Naive B cell (primary cell): ENCODE data around the gene EML4. TPM values are rescaled to one million over a fixed set of nuclear protein-coding genes. Genes with fewer than 3 reads are reported as not detected.

Source experiments
- ATAC-seq, 2 donors: fragments of 150-1000 bp; cut with Tn5 transposase; 2 replicates each; pipeline ENCODE4 v1.10.0; 2021; ENCODE audit warnings: low read depth in 2 of 2, mild to moderate bottlenecking in 2 of 2, moderate library complexity in 2 of 2
- DNase-seq: peaks from one replicate; pipeline ENCODE4 v3.0.0; 2022
- H3K27ac Mint-ChIP-seq, 6 donors: one replicate each; pipeline ENCODE4 v1.8.0; 2020 to 2022; ENCODE audit warnings: mild to moderate bottlenecking in 6 of 6, mixed read lengths in 6 of 6, moderate library complexity in 5 of 6, inconsistent platforms in 2 of 6
- H3K27me3 Mint-ChIP-seq, 3 donors: one replicate each; pipeline ENCODE4 v1.8.0; 2021 to 2022; ENCODE audit warnings: mixed read lengths in 3 of 3, mild to moderate bottlenecking in 1 of 3
- H3K36me3 Mint-ChIP-seq, 2 donors: one replicate each; pipeline ENCODE4 v1.8.0; 2020 to 2022; ENCODE audit warnings: mixed read lengths in 2 of 2, inconsistent platforms in 1 of 2, mild to moderate bottlenecking in 1 of 2
- H3K4me1 Mint-ChIP-seq, 3 donors: one replicate each; pipeline ENCODE4 v1.8.0; 2020 to 2022; ENCODE audit warnings: mixed read lengths in 3 of 3, inconsistent platforms in 1 of 3, mild to moderate bottlenecking in 1 of 3, moderate library complexity in 1 of 3
- H3K4me3 Mint-ChIP-seq, 8 donors: one replicate each; pipeline ENCODE4 v1.8.0; 2020 to 2022; ENCODE audit warnings: mild to moderate bottlenecking in 8 of 8, mixed read lengths in 8 of 8, moderate library complexity in 8 of 8, inconsistent platforms in 2 of 8
- H3K9me3 Mint-ChIP-seq, 7 donors: one replicate each; pipeline ENCODE4 v1.8.0; 2020 to 2022; ENCODE audit warnings: mixed read lengths in 7 of 7, mild to moderate bottlenecking in 5 of 7, inconsistent platforms in 2 of 7, moderate library complexity in 1 of 7
- polyA plus RNA-seq, 6 donors: library from polyadenylated mRNA; unstranded; fragments of 300-500 nt; fragmentation: Illumina TruSeq; gene quantifications; one replicate each; pipeline ENCODE4 v1.2.3, GENCODE V29; 2021; ENCODE audit warnings: low read depth in 6 of 6

Gene EML4
- polyA plus RNA-seq, 6 donors from 2014 or later: 33.3 to 77.6 (median 62.5) TPM

DNA sequence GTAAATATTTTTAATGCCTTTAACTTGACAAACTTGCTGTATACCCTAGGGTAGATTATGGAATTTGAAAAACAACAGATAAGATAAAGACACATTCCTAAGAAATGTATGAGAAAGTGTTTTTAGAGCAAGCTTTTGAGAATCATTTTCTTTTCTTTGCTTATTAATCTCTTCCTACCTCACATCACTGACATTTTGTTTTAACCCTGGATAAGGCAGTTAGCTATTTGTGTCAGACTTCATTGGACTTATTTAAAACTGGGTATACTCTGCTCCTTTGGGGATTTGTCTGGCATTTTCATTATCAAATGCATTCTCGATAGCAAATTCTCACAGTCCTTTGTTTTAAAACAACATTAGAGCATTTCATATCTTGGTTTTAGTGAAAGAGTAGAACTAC lies 17.2 kb downstream of the EML4 start:
- ATAC-seq (no peak), DNase-seq (no peak)
- Mint-ChIP-seq H3K4me3 (no peak overlapping the region), H3K9me3 (no peaks in the 10 kb centered on the region), H3K27me3 (no peaks in the 10 kb centered on the region), H3K36me3 (peaks cover 0 to 13% of the 10 kb centered on the region in 2 donors), H3K27ac (peak overlapping the region in 1 of 6 donors; percentile 59), H3K4me1 (peaks cover 37 to 63% (median 59%) of the 10 kb centered on the region in 3 donors)

DNA sequence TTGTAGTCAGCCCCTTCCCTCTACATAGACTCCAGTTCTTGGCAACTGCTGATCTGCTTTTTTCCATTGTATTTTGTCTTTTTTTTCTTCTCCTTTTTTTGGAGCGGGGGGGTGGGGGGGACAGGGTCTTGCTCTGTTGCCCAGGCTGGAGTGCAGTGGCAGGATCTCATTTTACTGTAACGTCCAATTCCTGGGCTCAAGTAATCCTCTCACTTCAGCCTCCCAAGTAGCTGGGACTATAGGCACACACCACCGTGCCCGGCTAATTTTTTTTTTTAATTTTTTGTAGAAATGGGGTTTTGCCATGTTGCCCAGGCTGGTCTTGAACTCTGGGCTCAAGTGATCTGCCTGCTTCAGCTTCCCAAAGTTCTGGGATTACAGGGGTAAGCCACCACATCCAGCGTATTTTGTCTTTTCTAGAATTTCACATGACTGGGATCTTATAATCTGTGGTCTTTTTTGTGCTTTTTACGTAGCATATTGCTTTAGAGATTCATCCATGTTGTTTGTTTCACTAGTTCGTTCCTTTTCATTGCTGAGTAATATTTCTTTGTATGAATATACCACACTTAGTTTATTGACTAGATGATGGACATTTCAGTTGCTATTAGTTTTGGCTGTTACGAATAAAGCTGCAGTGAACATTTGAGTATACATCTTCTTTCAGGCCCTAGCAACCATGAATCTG lies 17.9 kb downstream of the EML4 start:
- H3K36me3 Mint-ChIP-seq: peaks cover 0 to 9% of the 10 kb centered on the region in 2 donors
- peak overlapping the region in 1 of 6 donors; percentile 33 for H3K27ac Mint-ChIP-seq
- no peaks in the 10 kb centered on the region for H3K9me3 Mint-ChIP-seq
- H3K4me3 Mint-ChIP-seq: no peak overlapping the region
- H3K27me3 Mint-ChIP-seq: no peaks in the 10 kb centered on the region
- DNase-seq (no peak), ATAC-seq (no peak)
- peaks cover 37 to 64% (median 59%) of the 10 kb centered on the region in 3 donors for H3K4me1 Mint-ChIP-seq

DNA sequence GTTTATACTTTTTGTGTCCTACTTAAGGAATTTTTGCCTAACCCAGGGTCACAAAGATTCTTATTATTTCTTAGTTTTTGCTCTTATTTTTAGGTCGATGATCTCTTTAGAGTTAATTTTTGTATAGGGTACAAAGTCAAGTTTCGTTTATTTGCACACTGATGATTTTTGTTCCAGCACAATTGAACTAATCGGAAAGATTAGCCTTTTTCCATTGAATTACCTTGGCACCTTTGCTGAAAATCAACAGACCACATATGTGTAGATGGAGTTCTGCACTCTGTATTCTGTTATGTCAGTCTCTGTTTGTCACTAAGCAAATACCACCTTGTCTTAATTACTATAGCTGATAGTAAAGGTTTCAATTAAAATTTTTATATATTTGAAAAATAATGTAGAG lies 18.7 kb downstream of the EML4 start:
- H3K36me3 Mint-ChIP-seq: peaks cover 0 to 9% of the 10 kb centered on the region in 2 donors
- peaks cover 29 to 64% (median 59%) of the 10 kb centered on the region in 3 donors for H3K4me1 Mint-ChIP-seq
- DNase-seq: no peak

DNA sequence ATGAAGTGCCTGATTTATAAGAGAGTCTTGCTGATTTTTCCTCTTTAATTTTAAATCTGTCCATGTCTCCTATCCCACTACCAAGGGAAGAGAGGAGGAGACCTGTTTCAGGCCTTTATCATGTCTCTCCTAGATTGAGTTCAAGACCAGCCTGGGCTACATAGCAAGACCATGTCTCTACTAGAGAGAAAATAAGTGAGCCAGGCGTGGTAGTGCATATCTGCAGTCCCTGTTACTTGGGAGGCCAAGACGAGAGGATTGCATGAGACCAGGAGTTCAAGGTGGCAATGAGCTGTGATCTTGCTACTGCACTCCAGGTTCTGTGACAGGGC lies 20.0 kb downstream of the EML4 start:
- H3K36me3 Mint-ChIP-seq: peaks cover 0 to 9% of the 10 kb centered on the region in 2 donors
- peaks cover 32 to 64% (median 60%) of the 10 kb centered on the region in 3 donors for H3K4me1 Mint-ChIP-seq
- ATAC-seq (no peak), DNase-seq (no peak)
- no peaks in the 10 kb centered on the region for H3K9me3 Mint-ChIP-seq
- peak overlapping the region in 1 of 6 donors; percentile 57 for H3K27ac Mint-ChIP-seq
- H3K27me3 Mint-ChIP-seq: no peaks in the 10 kb centered on the region
- H3K4me3 Mint-ChIP-seq: no peak overlapping the region

More for the DNA sequence above, 18.7 kb downstream of the EML4 start:
- H3K4me3 Mint-ChIP-seq: no peak overlapping the region
- H3K9me3 Mint-ChIP-seq: no peaks in the 10 kb centered on the region
- H3K27me3 Mint-ChIP-seq: no peaks in the 10 kb centered on the region
- peak overlapping the region in 1 of 6 donors; percentile 44 for H3K27ac Mint-ChIP-seq
- no peak for ATAC-seq

GRCh38 chr2:42190191-42190590 lies 21.0 kb downstream of the EML4 start:
- peaks cover 0 to 9% of the 10 kb centered on the region in 2 donors for H3K36me3 Mint-ChIP-seq
- ATAC-seq (no peak), DNase-seq (no peak)
- H3K4me3 Mint-ChIP-seq: no peak overlapping the region
- peaks cover 28 to 63% (median 55%) of the 10 kb centered on the region in 3 donors for H3K4me1 Mint-ChIP-seq
- H3K27me3 Mint-ChIP-seq: no peaks in the 10 kb centered on the region
- peak overlapping the region in 2 of 6 donors; percentile 70 to 72 for H3K27ac Mint-ChIP-seq
- no peaks in the 10 kb centered on the region for H3K9me3 Mint-ChIP-seq

GRCh38 chr2:42191285-42192009 lies 22.3 kb downstream of the EML4 start:
- no peaks in the 10 kb centered on the region for H3K27me3 Mint-ChIP-seq
- H3K4me1 Mint-ChIP-seq: peaks cover 27 to 58% (median 53%) of the 10 kb centered on the region in 3 donors
- H3K4me3 Mint-ChIP-seq: no peak overlapping the region
- peak overlapping the region in 2 of 6 donors; percentile 27 to 42 for H3K27ac Mint-ChIP-seq
- no peaks in the 10 kb centered on the region for H3K9me3 Mint-ChIP-seq
- ATAC-seq: no peak
- H3K36me3 Mint-ChIP-seq: peaks cover 0 to 9% of the 10 kb centered on the region in 2 donors
- no peak for DNase-seq

GRCh38 chr2:42192010-42192373 lies 22.8 kb downstream of the EML4 start:
- Mint-ChIP-seq H3K36me3 (peaks cover 0 to 9% of the 10 kb centered on the region in 2 donors), H3K4me1 (peaks cover 32 to 61% (median 54%) of the 10 kb centered on the region in 3 donors), H3K4me3 (no peak overlapping the region), H3K9me3 (no peaks in the 10 kb centered on the region), H3K27me3 (no peaks in the 10 kb centered on the region), H3K27ac (peak overlapping the region in 2 of 6 donors; percentile 42 to 47)
- DNase-seq: no peak
- ATAC-seq: no peak

DNA sequence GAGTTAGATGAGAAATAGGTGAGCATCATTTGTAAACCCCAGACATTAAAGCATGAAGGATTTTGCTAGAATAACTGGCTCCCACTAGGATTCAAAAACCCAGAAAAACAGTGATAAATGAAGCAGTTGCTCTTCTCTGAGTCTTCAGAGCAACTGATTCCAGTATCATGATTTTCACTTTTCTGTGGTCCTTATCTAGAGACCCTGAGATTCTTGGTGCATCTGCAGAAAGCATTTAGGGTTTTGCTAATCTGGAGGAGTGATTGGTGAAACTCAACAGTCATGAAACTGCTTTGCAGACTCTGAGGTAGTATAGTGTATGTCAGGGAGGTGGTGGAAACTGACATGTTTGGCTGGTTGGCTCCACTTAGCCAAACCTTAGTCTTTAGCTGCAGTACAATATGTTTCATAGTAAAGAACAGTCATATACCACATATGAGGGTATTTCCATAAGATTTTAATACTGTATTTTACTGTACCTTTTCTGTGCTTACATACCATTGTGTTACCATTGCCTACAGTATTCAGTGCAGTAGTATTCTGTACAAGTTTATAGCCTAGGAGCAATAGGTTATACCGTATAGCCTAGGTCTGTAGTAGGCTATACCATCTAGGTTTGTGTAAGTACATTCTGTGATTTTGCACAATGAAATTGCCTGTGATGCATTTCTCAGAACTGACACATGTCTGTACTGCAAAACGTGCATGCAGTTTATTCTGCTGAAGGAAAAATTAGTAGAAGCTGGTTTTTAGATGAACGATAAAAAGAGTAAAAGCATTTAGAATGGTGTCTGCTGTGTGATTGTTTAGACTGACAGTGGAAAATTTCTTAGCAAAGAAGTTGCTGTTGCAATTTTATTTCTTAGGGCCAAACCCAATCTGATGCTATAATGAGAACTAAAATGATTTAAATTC lies 23.8 kb downstream of the EML4 start:
- H3K27me3 Mint-ChIP-seq: no peaks in the 10 kb centered on the region
- DNase-seq (no peak), ATAC-seq (peak in 1 of 2 donors; percentile 7)
- no peaks in the 10 kb centered on the region for H3K9me3 Mint-ChIP-seq
- peaks cover 0 to 1% of the 10 kb centered on the region in 2 donors for H3K36me3 Mint-ChIP-seq
- H3K4me1 Mint-ChIP-seq: peaks cover 33 to 63% (median 54%) of the 10 kb centered on the region in 3 donors
- H3K27ac Mint-ChIP-seq: peak overlapping the region in 4 of 6 donors; percentile 21 to 92 (median 52)
- H3K4me3 Mint-ChIP-seq: no peak overlapping the region

- Mint-ChIP-seq H3K9me3 (no peaks in the 10 kb centered on the region), H3K27ac (peak overlapping the region in 3 of 6 donors; percentile 15 to 64 (median 57)), H3K27me3 (no peaks in the 10 kb centered on the region), H3K4me1 (peaks cover 42 to 65% (median 62%) of the 10 kb centered on the region in 3 donors), H3K36me3 (no peaks in the 10 kb centered on the region), H3K4me3 (peak overlapping the region in 1 of 8 donors; percentile 67)
- ATAC-seq (no peak), DNase-seq (no peak)
Observed at GRCh38 chr2:42193722-42194187, 24.6 kb downstream of the EML4 start.

DNA sequence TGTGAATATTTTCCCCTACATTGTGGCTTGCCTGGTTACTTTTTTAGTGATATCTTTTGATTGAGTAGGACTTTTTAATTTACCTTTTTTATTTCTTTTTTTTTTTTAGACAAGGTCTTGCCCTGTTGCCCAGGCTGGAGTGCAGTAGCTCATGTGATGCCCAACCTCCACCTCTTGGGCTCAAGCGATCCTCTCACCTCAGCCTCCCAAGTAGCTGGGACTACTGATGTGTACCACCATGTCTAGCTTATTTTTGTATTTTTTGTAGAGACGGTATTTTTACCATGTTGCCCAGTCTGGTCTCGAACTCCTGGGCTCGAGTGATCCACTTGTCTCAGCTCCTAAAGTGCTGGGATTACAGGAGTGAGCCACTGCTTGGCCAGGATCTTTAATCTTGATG lies 25.3 kb downstream of the EML4 start:
- H3K4me3 Mint-ChIP-seq: peak overlapping the region in 1 of 8 donors; percentile 51
- H3K9me3 Mint-ChIP-seq: no peaks in the 10 kb centered on the region
- H3K27ac Mint-ChIP-seq: peak overlapping the region in 2 of 6 donors; percentile 57 to 60
- H3K4me1 Mint-ChIP-seq: peaks cover 49 to 72% (median 65%) of the 10 kb centered on the region in 3 donors
- ATAC-seq (no peak), DNase-seq (no peak)
- no peaks in the 10 kb centered on the region for H3K36me3 Mint-ChIP-seq
- H3K27me3 Mint-ChIP-seq: no peaks in the 10 kb centered on the region

DNA sequence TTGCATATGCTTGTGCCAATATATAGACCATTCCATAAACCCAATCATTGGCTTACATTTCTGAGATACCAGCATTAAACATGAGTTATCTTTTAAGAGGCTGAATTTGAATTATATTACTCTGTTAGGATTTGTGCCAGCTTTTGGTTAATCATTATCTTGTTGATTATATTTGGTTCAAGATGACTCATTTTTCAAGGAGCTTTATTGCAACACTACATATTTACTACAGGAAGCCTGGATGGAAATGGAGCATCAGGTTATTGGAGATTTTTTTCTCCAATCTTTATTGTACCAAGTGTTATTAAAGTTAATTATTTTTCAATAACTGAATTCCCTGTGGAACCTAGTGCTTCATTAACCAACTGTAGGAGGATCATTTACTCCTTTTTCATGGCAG lies 26.4 kb downstream of the EML4 start:
- Mint-ChIP-seq H3K27me3 (no peaks in the 10 kb centered on the region), H3K27ac (no peak overlapping the region), H3K4me1 (peaks cover 47 to 72% (median 66%) of the 10 kb centered on the region in 3 donors), H3K36me3 (no peaks in the 10 kb centered on the region), H3K4me3 (peak overlapping the region in 1 of 8 donors; percentile 12), H3K9me3 (no peaks in the 10 kb centered on the region)
- DNase-seq (no peak), ATAC-seq (no peak)

- Mint-ChIP-seq H3K4me3 (no peak overlapping the region), H3K36me3 (no peaks in the 10 kb centered on the region), H3K27me3 (no peaks in the 10 kb centered on the region), H3K9me3 (no peaks in the 10 kb centered on the region), H3K4me1 (peaks cover 47 to 75% (median 69%) of the 10 kb centered on the region in 3 donors), H3K27ac (peak overlapping the region in 2 of 6 donors; percentile 13 to 92)
- ATAC-seq: no peak
- no peak for DNase-seq
Observed at GRCh38 chr2:42196070-42196402, 26.9 kb downstream of the EML4 start.
